Left lung (tissue), 10 donors: ENCODE results near the gene GSG1L. TPM values are rescaled to one million over a fixed set of nuclear protein-coding genes. Genes with fewer than 3 reads are reported as not detected.
"Not testable (repeated sequence)": the region's sequence is repeated elsewhere in the genome, so short reads cannot be mapped to it uniquely, and the experiment has no call there.

Experiments
- ATAC-seq: fragments of 200-7000 bp; cut with Tn5 transposase; one replicate; pipeline ENCODE4 v1.9.1; 2020; ENCODE audit warnings: moderate library complexity
- DNase-seq, 4 donors: peaks; one replicate each; pipeline ENCODE4 v3.0.0-alpha.2; 2013 to 2020
- H3K27ac ChIP-seq, 2 donors: fragments of 200-600 bp; sonication (generic) in 1 of 2; one replicate each; pipeline versions ENCODE4 v1.5.0 to v1.8.0; 2020 to 2021
- H3K27me3 ChIP-seq, 2 donors: fragments of 200-600 bp; sonication (generic) in 1 of 2; one replicate each; pipeline versions ENCODE4 v1.5.0 to v1.8.0; 2020 to 2021
- H3K36me3 ChIP-seq, 2 donors: fragments of 200-600 bp; sonication (generic) in 1 of 2; one replicate each; pipeline versions ENCODE4 v1.5.0 to v1.8.0; 2020 to 2021
- H3K4me1 ChIP-seq, 2 donors: fragments of 200-600 bp; one replicate each; pipeline ENCODE4 v1.8.0; 2021
- H3K4me3 ChIP-seq, 2 donors: fragments of 200-600 bp; sonication (generic) in 1 of 2; one replicate each; pipeline versions ENCODE4 v1.5.0 to v1.8.0; 2020 to 2021; ENCODE audit warnings: mild to moderate bottlenecking in 1 of 2
- H3K9me3 ChIP-seq, 2 donors: fragments of 200-600 bp; sonication (generic) in 1 of 2; one replicate each; pipeline versions ENCODE4 v1.5.0 to v1.8.0; 2020 to 2021
- intact Hi-C, 2 donors: fragments of 100-400 bp; cut with DNase I; formaldehyde crosslinking; loops; one replicate each; pipeline versions ENCODE4 v1.11.2 to v1.14.2; 2022
- polyA plus RNA-seq, 6 donors: library from polyadenylated mRNA; unstranded; fragments of 120-200 nt; gene quantifications; one replicate each; pipeline ENCODE4 v1.2.1, GENCODE V29; 2013; ENCODE audit not compliant: insufficient read length in 6 of 6
- total RNA-seq, 2 donors: library from RNA; stranded (reverse); fragmentation: NEBNext Ultra II Directional; extraction: Animal tissue kit (Norgen Biotek cat#: 25700); gene quantifications; one replicate each; pipeline ENCODE4 v1.2.1, GENCODE V29; 2021
- TF ChIP-seq, protein P1 (sequence below), 2 donors: fragments of 200-600 bp; sonication (generic) in 1 of 2; IDR thresholded peaks; one replicate each; pipeline versions ENCODE4 v1.5.0 to v1.8.0; 2021; ENCODE audit warnings: antibody characterized with exemption in 2 of 2
- donor health status: DM: no; HTN: yes; CAD: no.
- donor health status: DM: no; HTN: no; CAD: no.

GSG1L gene
- total and polyA plus RNA-seq, 8 donors: 0.20 to 1.2 (median 0.65) TPM; not detected in 1

DNA sequence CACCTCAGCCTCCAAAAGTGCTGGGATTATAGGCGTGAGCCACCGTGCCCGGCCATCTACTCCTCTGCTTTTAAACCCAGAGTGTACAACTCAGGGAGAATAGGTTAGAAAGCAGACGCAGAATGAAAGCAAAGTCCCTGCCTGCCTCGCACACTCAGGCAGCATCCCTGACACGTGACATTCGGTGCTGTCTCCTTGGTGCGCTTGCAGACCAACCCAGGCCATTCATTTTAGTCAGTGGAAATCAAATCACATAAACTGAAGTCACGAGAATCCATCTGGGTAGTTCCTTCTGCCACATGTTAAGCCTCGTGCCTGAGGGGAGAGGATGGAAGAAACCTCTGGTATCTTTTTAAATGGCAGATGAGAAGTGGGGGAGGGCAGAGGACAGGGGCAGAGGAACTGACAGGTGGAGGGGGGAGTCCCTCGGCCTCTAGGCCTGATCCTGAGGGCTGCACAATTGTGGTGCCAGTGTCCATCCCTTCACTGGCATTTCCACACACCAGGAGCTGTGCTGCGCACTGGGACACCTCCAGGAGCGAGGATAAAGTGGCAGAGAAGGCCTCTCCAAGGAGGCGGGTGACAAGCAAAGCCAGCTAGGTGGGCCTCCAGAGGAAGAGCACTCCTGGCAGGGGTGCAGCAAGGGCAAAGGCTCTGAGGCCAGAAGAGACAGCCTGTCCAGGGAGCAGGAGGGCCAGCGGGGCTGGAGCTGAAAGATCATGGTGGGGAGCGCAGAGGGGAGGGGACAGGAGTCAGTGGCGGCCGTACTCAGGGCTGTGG, 317.2 kb downstream of the GSG1L start:
- Histone ChIP-seq H3K4me3 (no peak overlapping the region), H3K27ac (no peak overlapping the region), H3K27me3 (no peaks in the 10 kb centered on the region), H3K9me3 (no peaks in the 10 kb centered on the region), H3K36me3 (peaks cover 0 to 25% of the 10 kb centered on the region in 2 donors), H3K4me1 (no peaks in the 10 kb centered on the region)
- DNase-seq (no peak), ATAC-seq (no peak)
- intact Hi-C loops: no loop called here
- TF ChIP-seq, protein P1, sequence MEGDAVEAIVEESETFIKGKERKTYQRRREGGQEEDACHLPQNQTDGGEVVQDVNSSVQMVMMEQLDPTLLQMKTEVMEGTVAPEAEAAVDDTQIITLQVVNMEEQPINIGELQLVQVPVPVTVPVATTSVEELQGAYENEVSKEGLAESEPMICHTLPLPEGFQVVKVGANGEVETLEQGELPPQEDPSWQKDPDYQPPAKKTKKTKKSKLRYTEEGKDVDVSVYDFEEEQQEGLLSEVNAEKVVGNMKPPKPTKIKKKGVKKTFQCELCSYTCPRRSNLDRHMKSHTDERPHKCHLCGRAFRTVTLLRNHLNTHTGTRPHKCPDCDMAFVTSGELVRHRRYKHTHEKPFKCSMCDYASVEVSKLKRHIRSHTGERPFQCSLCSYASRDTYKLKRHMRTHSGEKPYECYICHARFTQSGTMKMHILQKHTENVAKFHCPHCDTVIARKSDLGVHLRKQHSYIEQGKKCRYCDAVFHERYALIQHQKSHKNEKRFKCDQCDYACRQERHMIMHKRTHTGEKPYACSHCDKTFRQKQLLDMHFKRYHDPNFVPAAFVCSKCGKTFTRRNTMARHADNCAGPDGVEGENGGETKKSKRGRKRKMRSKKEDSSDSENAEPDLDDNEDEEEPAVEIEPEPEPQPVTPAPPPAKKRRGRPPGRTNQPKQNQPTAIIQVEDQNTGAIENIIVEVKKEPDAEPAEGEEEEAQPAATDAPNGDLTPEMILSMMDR (IDR thresholded peaks at IDR 0.05): no peak

DNA sequence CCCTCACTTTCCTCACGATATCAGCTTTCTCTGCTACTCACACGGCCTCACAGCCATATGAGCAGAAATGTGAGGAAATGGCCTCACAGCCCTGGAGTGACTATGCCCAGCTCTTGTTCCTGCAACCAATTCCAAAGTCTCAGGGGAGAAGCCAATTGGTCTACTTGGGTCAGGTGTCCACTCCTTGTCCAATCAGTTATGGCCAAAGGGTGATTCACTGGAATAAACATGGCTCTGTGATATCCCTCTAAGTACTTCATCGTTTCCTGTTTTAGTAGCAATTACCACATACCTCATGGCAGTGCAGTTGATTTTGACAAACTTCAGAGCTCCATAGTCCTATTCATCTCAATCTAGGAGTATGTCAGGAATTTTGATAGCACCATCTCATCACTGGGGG, 318.2 kb downstream of the GSG1L start:
- Histone ChIP-seq H3K9me3 (no peaks in the 10 kb centered on the region), H3K27me3 (no peaks in the 10 kb centered on the region), H3K36me3 (peaks cover 0 to 34% of the 10 kb centered on the region in 2 donors), H3K4me3 (no peak overlapping the region), H3K27ac (no peak overlapping the region), H3K4me1 (no peaks in the 10 kb centered on the region)
- intact Hi-C loops: no loop called here
- TF ChIP-seq, protein P1 (IDR thresholded peaks at IDR 0.05): no peak
- ATAC-seq: no peak
- DNase-seq: no peak

DNA sequence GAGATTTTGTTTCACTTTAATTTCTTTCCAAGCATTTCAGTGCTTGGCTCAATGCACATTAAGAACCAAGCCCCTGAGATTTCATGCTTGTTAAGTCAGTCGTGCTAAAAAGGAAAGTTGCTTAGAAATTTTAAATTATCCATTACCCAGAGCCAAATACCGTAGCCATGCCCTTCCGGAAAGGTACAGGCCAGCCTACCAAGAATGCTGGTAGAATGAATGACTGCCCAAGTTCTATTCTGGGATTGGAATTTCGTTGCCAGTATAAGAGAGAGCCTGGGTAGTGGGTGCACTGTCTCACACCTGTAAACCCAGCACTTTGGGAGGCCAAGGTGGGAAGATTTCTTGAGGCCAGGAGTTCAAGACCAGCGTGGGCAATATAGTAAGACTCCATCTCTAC, 319.6 kb downstream of the GSG1L start:
- TF ChIP-seq, protein P1 (IDR thresholded peaks at IDR 0.05): no peak
- no peak for ATAC-seq
- H3K36me3 ChIP-seq: peaks cover 0 to 32% of the 10 kb centered on the region in 2 donors
- no peak overlapping the region for H3K27ac ChIP-seq
- no peak overlapping the region for H3K4me3 ChIP-seq
- H3K9me3 ChIP-seq: no peaks in the 10 kb centered on the region
- H3K27me3 ChIP-seq: no peaks in the 10 kb centered on the region
- DNase-seq: no peak
- no peaks in the 10 kb centered on the region for H3K4me1 ChIP-seq
- intact Hi-C loops: no loop called here

DNA sequence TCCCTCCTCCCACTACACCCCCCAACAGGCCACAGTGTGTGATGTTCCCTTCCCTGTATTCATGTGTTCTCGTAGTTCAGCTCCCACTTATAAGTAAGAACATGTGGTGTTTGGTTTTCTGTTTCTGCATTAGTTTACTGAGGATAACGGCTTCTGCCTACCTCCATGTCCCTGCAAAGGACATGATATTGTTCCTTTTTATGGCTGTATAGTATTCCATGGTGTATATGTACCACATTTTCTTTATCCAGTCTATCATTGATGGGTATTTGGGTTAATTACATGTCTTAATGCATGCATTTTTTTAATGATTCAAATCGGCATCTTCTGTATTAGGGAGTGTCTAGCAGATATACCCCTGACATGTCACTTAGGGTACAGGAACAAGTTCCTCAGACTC, 320.5 kb downstream of the GSG1L start:
- H3K36me3 ChIP-seq: peaks cover 0 to 32% of the 10 kb centered on the region in 2 donors
- H3K27ac ChIP-seq, H3K4me1 ChIP-seq, H3K4me3 ChIP-seq, H3K9me3 ChIP-seq, ATAC-seq, H3K27me3 ChIP-seq, intact Hi-C loops, DNase-seq: not testable (repeated sequence)

DNA sequence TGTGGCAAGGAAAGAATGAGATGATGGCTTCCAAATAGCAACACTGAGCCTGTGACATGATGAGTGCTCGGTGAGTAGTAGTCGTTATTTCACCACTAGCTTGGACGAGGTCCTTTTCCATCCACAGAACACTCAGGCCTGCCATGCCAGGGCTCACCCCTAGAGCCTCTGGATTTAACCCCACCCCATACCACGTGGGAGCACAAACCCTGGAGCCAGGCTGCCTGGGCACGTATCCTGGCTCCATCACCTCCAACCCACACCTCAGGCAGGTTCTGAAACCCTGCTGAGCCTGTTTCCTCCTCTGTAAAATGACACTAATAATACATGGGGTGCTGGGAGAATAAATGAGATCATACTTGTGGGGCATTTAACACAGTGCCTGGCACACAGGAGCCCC, 321.2 kb downstream of the GSG1L start:
- H3K4me3 ChIP-seq: no peak overlapping the region
- H3K9me3 ChIP-seq: no peaks in the 10 kb centered on the region
- TF ChIP-seq, protein P1 (IDR thresholded peaks at IDR 0.05): no peak
- no peaks in the 10 kb centered on the region for H3K4me1 ChIP-seq
- peaks cover 0 to 37% of the 10 kb centered on the region in 2 donors for H3K36me3 ChIP-seq
- intact Hi-C loops: no loop called here
- ATAC-seq: no peak
- H3K27me3 ChIP-seq: no peaks in the 10 kb centered on the region
- DNase-seq: no peak
- no peak overlapping the region for H3K27ac ChIP-seq
